Activated CD8-positive, alpha-beta T cell treated with anti-CD3 and anti-CD28 coated beads for 36 hours (primary cell): ENCODE results near the gene RGS14. TPM values are rescaled to one million over a fixed set of nuclear protein-coding genes. Genes with fewer than 3 reads are reported as not detected.
A peak's percentile ranks its signal among the peaks of the same experiment; 100 is the strongest.

Source experiments
- ATAC-seq: fragments of 200-7000 bp; cut with Tn5 transposase; one replicate; pipeline ENCODE4 v1.10.0; 2021; ENCODE audit warnings: mild to moderate bottlenecking, moderate library complexity
- CTCF ChIA-PET: fragments of 350-600 bp; sonication (Branson Sonifier 250); formaldehyde crosslinking; loops from one replicate; lab custom pipeline; 2021; ENCODE audit warnings: antibody characterized with exemption; lab: Charles Lee
- POLR2A ChIA-PET: fragments of 350-600 bp; sonication (Branson Sonifier 250); formaldehyde crosslinking; loops from one replicate; lab custom pipeline; 2021; ENCODE audit warnings: antibody characterized with exemption; lab: Charles Lee
- DNase-seq: peaks from one replicate; pipeline ENCODE4 v3.0.0-alpha.2; 2020
- H3K27ac Mint-ChIP-seq: one replicate; pipeline ENCODE4 v1.8.0; 2021; ENCODE audit warnings: mild to moderate bottlenecking, mixed read lengths
- H3K27me3 Mint-ChIP-seq: one replicate; pipeline ENCODE4 v1.8.0; 2021; ENCODE audit warnings: mixed read lengths
- H3K36me3 Mint-ChIP-seq: one replicate; pipeline ENCODE4 v1.8.0; 2021; ENCODE audit warnings: low read depth, mixed read lengths
- H3K4me1 Mint-ChIP-seq: one replicate; pipeline ENCODE4 v1.8.0; 2021; ENCODE audit warnings: low read depth, mixed read lengths
- H3K4me3 Mint-ChIP-seq: one replicate; pipeline ENCODE4 v1.8.0; 2021; ENCODE audit warnings: mild to moderate bottlenecking, moderate library complexity, mixed read lengths
- H3K9me3 Mint-ChIP-seq: one replicate; pipeline ENCODE4 v1.8.0; 2021; ENCODE audit warnings: mixed read lengths
- intact Hi-C: fragments of 100-400 bp; cut with micrococcal nuclease; formaldehyde crosslinking; loops from one replicate; pipeline ENCODE4 v1.10.0; 2022
- total RNA-seq, 2 experiments: library from RNA; stranded (reverse); gene quantifications; one replicate each; pipeline ENCODE4 v1.2.3, GENCODE V29; 2021
- TF ChIP-seq, protein P1 (sequence below): fragments of 200-600 bp; IDR thresholded peaks from one replicate; pipeline ENCODE4 v1.8.0; 2022; ENCODE audit warnings: antibody characterized with exemption, mild to moderate bottlenecking

RGS14 gene
- total RNA-seq, 2 experiments from 2014 or later: 50.4 to 52.5 TPM

DNA sequence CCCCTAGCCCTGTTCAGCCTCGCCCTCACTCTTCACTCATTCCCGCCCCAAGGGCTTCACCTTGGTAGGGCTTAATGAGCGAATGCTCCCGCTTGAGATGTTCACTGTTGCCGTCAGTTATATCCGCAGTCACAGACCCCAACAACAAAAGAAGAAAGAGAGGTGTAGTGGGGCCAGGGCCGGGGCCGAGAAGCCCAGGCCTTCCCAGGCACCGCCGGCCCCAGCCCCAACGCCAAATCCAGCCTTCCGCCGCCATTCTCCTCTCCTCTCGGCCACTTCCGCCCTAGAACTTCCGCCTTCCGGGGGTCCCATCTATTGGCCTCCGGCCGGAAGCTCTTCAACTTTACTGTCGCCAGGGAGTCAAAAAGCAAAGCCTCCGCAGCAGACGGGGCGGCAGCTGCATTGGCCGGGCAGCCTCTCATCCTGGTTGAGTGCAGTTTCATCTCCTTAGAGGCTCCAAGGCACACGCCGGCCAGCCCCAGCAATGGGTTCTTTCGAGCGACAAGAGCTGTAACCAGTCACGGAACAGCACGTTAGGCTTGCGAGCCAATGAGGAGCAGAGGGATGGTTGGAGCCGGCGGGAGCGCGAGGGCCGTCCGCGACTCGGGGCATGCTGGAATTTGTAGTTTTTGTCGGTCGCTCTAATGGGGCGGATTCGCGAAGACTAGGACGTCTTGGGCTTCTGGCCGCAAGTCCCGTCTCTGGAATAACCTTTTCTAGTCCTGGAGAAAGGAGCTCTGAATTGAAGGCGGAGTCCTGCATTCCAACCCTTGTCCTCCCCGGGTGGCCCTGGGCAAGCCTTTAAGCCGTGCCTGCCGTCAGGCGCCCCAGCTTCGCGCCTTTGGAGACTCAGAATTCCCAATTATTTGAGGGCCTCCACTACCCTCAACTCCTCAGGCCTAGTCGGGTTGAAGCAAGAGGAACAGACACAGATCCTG, 6.1 kb upstream of the RGS14 start, which contains the start of gene LMAN2:
LMAN2 (minus strand) TSS at position 277 of the 938 bp plus-strand sequence; CDS start at position 256, 21 bp downstream.
- Mint-ChIP-seq H3K27ac (peak within 1 kb of the TSS; percentile 100), H3K4me3 (peak within 1 kb of the TSS; percentile 93), H3K36me3 (peaks cover 18% of the 10 kb centered on the region), H3K4me1 (peaks cover 54% of the 10 kb centered on the region), H3K9me3 (peaks cover 14% of the 10 kb centered on the region), H3K27me3 (no peaks in the 10 kb centered on the region)
- peak; percentile 98 for ATAC-seq
- intact Hi-C loops: no loop called here
- POLR2A ChIA-PET: interaction anchor here (0.7 to 4.2 kb wide), 21 partner anchors 9 to 167 kb away, joined by 3 to 19 read pairs (median 4); partner anchors contain the start of genes GRK6, PRR7 and RAB24
- CTCF ChIA-PET: interaction anchor here (1.4 to 5.3 kb wide), 13 partner anchors 10 to 104 kb away, joined by 4 to 28 read pairs (median 8); no protein-coding TSS in a partner anchor
- TF ChIP-seq, protein P1, sequence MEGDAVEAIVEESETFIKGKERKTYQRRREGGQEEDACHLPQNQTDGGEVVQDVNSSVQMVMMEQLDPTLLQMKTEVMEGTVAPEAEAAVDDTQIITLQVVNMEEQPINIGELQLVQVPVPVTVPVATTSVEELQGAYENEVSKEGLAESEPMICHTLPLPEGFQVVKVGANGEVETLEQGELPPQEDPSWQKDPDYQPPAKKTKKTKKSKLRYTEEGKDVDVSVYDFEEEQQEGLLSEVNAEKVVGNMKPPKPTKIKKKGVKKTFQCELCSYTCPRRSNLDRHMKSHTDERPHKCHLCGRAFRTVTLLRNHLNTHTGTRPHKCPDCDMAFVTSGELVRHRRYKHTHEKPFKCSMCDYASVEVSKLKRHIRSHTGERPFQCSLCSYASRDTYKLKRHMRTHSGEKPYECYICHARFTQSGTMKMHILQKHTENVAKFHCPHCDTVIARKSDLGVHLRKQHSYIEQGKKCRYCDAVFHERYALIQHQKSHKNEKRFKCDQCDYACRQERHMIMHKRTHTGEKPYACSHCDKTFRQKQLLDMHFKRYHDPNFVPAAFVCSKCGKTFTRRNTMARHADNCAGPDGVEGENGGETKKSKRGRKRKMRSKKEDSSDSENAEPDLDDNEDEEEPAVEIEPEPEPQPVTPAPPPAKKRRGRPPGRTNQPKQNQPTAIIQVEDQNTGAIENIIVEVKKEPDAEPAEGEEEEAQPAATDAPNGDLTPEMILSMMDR: no peak
- peak; percentile 96 for DNase-seq

- DNase-seq (no peak), ATAC-seq (no peak)
- peaks cover 11% of the 10 kb centered on the region for H3K36me3 Mint-ChIP-seq
- H3K4me1 Mint-ChIP-seq: peaks cover 55% of the 10 kb centered on the region
- peaks cover 14% of the 10 kb centered on the region for H3K9me3 Mint-ChIP-seq
- ChIA-PET POLR2A (interaction anchor here (1.1 to 4.2 kb wide), 4 partner anchors 40 to 101 kb away, joined by 3 to 15 read pairs (median 4); partner anchors contain the start of gene RAB24), CTCF (interaction anchor here (1.1 to 5.3 kb wide), 7 partner anchors 8 to 45 kb away, joined by 3 to 28 read pairs (median 9); no protein-coding TSS in a partner anchor)
- TF ChIP-seq, protein P1: no peak
- no peak overlapping the region for H3K4me3 Mint-ChIP-seq
- no peak overlapping the region for H3K27ac Mint-ChIP-seq
- intact Hi-C loops: no loop called here
- no peaks in the 10 kb centered on the region for H3K27me3 Mint-ChIP-seq
Measured at GRCh38 chr5:177353093-177353492, 4.6 kb upstream of the RGS14 start.

- H3K27ac Mint-ChIP-seq: no peak overlapping the region
- peaks cover 14% of the 10 kb centered on the region for H3K9me3 Mint-ChIP-seq
- H3K36me3 Mint-ChIP-seq: peaks cover 11% of the 10 kb centered on the region
- ATAC-seq: no peak
- H3K4me3 Mint-ChIP-seq: no peak overlapping the region
- ChIA-PET POLR2A (interaction anchor here (1.4 kb wide), 2 partner anchors 23 to 27 kb away, joined by 3 to 4 read pairs; no protein-coding TSS in a partner anchor), CTCF (interaction anchor here (0.7 to 2.6 kb wide), 8 partner anchors 15 to 100 kb away, joined by 3 to 9 read pairs (median 3); no protein-coding TSS in a partner anchor)
- H3K27me3 Mint-ChIP-seq: no peaks in the 10 kb centered on the region
- DNase-seq: no peak
- H3K4me1 Mint-ChIP-seq: peaks cover 58% of the 10 kb centered on the region
- intact Hi-C loops: no loop called here
- TF ChIP-seq, protein P1: no peak
Measured at GRCh38 chr5:177354256-177354655, 3.5 kb upstream of the RGS14 start.

DNA sequence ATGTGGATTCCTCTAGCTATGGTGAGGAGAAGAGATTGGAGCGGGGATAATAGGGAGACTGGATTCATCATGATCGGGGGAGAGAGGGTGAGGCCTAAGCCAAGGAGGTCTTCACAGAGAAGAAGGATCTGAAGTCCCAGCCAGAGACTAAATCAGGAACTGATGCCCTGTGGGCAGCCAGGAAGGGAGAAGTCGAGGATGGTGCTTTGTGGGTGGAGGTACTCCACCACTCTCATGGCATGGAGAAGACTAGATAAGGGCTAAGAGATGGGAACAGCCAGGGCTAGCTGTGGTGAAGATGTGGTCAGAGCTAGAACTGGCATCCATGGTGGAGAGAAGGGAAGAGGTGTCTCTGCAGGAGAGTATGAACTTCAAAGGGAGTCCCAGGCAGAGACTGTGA, 3.0 kb upstream of the RGS14 start:
- H3K9me3 Mint-ChIP-seq: peaks cover 14% of the 10 kb centered on the region
- H3K4me1 Mint-ChIP-seq: peaks cover 59% of the 10 kb centered on the region
- ATAC-seq (no peak), DNase-seq (no peak)
- no peak overlapping the region for H3K4me3 Mint-ChIP-seq
- peaks cover 10% of the 10 kb centered on the region for H3K36me3 Mint-ChIP-seq
- H3K27me3 Mint-ChIP-seq: no peaks in the 10 kb centered on the region
- ChIA-PET POLR2A (interaction anchor here (1.4 to 1.5 kb wide), 3 partner anchors 12 to 27 kb away, joined by 3 to 4 read pairs (median 4); no protein-coding TSS in a partner anchor), CTCF (interaction anchor here (0.7 to 3.2 kb wide), 10 partner anchors 14 to 100 kb away, joined by 3 to 13 read pairs (median 4); no protein-coding TSS in a partner anchor)
- H3K27ac Mint-ChIP-seq: no peak overlapping the region
- intact Hi-C loops: loop anchor here (5.0 kb wide), 1 partner anchor 37 kb away; no protein-coding TSS in a partner anchor
- TF ChIP-seq, protein P1: no peak
